ENCODE data around the gene SHROOM3.

SHROOM3 gene

GRCh38 chr4:76596713-76597112 lies 161.7 kb downstream of the SHROOM3 start:
- DNase-seq (ENCODE audit: low spot score), result no peak
- no peak for TF ChIP-seq CTCF (IDR thresholded peaks at IDR 0.05; ENCODE audit: borderline replicate concordance, control extremely low read depth, extremely low read depth, insufficient read depth, missing control alignments)
- in situ Hi-C loops (cut with MboI; ENCODE audit: low sequenced_read_pairs, unreplicated experiment), result no loop called here

DNA sequence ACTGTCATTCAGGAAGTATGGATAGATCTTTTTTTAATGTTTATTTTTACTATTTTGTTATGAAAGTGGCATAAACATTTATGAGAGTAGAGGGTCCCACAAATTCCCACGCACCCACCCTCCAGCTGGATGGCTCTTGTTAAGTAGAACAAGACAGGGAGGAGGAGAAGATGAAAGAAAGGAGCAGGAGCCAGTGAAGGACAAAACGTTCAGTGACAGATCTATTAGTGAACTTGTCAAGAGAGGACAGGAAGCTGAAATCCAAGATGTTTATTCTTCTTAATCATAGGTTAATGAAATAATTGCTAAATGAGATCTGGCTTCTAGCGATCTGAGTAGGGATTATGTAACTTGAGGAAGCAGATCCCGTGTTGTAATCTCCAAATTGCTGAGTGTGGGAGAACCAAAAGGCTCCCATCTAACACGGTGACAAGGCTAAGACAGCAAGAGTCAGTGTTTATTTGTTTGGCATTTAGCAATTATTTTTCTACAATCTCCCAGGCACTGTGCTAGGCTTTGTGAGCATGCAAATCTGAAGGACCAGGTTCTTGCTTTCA lies 162.5 kb downstream of the SHROOM3 start:
- no peak for TF ChIP-seq CTCF (IDR thresholded peaks at IDR 0.05; ENCODE audit: borderline replicate concordance, control extremely low read depth, extremely low read depth, insufficient read depth, missing control alignments)
- in situ Hi-C loops (cut with MboI; ENCODE audit: low sequenced_read_pairs, unreplicated experiment), result no loop called here
- DNase-seq (ENCODE audit: low spot score), result no peak

GRCh38 chr4:76600447-76600846 lies 165.4 kb downstream of the SHROOM3 start:
- in situ Hi-C loops (cut with MboI; ENCODE audit: low sequenced_read_pairs, unreplicated experiment), result no loop called here
- no peak for TF ChIP-seq CTCF (IDR thresholded peaks at IDR 0.05; ENCODE audit: borderline replicate concordance, control extremely low read depth, extremely low read depth, insufficient read depth, missing control alignments)
- DNase-seq (ENCODE audit: low spot score), result no peak

- TF ChIP-seq CTCF (IDR thresholded peaks at IDR 0.05; ENCODE audit: borderline replicate concordance, control extremely low read depth, extremely low read depth, insufficient read depth, missing control alignments), result no peak
- no peak for DNase-seq (ENCODE audit: low spot score)
- in situ Hi-C loops (cut with MboI; ENCODE audit: low sequenced_read_pairs, unreplicated experiment), result no loop called here
Observed at GRCh38 chr4:76601791-76602190, 166.8 kb downstream of the SHROOM3 start.

DNA sequence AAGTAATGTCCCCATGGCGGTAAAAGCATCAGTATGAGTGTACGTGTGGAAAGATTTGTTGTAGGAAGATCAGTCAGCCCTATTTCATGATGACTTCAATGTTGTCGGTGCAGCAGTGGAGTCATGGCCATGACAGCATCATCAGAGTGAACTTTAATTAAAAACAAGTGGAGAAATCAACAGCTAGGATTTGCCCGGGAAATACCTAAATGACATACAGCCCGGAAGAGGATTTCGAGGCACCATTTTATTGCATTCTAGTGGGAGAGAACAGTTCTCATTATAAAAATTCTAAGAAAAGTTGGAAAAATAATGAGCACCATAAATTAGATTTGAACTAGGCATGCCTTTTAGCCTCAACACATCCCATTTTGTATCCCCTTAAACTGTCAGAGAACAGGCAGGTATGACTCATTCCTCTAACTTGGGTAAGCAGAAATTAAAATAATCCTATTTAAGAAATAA lies 170.1 kb downstream of the SHROOM3 start:
- in situ Hi-C loops (cut with MboI; ENCODE audit: low sequenced_read_pairs, unreplicated experiment), result no loop called here
- no peak for DNase-seq (ENCODE audit: low spot score)
- no peak for TF ChIP-seq CTCF (IDR thresholded peaks at IDR 0.05; ENCODE audit: borderline replicate concordance, control extremely low read depth, extremely low read depth, insufficient read depth, missing control alignments)

DNA sequence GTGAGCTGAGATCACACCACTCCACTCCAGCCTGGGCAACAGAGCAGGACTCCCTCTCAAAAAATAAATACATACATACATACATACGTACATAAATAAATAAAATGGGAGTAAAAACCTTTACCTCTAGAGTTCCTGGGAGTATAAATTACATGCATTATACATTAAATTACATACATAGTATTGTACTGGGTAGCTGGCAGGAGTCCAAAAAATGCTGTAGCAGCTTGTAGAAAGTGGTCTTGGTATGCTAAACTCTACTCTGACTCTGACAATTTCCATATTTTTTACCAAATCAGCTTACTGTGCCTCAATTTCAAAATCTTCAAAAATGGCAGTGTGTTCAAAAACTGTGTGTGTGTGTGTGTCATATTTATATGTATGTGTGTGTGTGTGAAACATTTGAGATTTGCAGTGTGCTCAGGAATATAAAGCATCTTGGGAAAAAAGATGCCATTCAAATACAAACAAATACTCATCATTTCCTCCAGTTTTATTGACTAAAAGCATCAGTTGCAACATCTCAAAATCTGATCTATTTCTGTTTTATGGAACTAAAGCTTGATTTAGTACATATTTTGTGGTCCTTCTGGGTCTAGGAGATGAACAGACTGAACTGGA lies 171.7 kb downstream of the SHROOM3 start:
- in situ Hi-C loops (cut with MboI; ENCODE audit: low sequenced_read_pairs, unreplicated experiment), result no loop called here
- no peak for TF ChIP-seq CTCF (IDR thresholded peaks at IDR 0.05; ENCODE audit: borderline replicate concordance, control extremely low read depth, extremely low read depth, insufficient read depth, missing control alignments)
- DNase-seq (ENCODE audit: low spot score), result no peak

All from GM13976 (cell line).